Endothelial cell (in vitro differentiated cells): ENCODE data around the gene PRR14L. TPM values are rescaled to one million over a fixed set of nuclear protein-coding genes. Genes with fewer than 3 reads are reported as not detected.
"Not testable (repeated sequence)": the region's sequence is repeated elsewhere in the genome, so short reads cannot be mapped to it uniquely, and the experiment has no call there.

Source experiments
- DNase-seq: peaks from one replicate; pipeline ENCODE4 v3.0.0; 2021; ENCODE audit warnings: low spot score
- H3K27ac Mint-ChIP-seq: one replicate; pipeline ENCODE4 v1.8.0; 2021; ENCODE audit warnings: mixed read lengths, inconsistent platforms; ENCODE audit not compliant: unreplicated experiment
- H3K27me3 Mint-ChIP-seq: one replicate; pipeline ENCODE4 v1.8.0; 2021; ENCODE audit warnings: mild to moderate bottlenecking, moderate library complexity, mixed read lengths, inconsistent platforms; ENCODE audit not compliant: unreplicated experiment
- H3K36me3 Mint-ChIP-seq: one replicate; pipeline ENCODE4 v1.8.0; 2021; ENCODE audit warnings: mild to moderate bottlenecking, low read depth, mixed read lengths, inconsistent platforms; ENCODE audit not compliant: unreplicated experiment
- H3K4me1 Mint-ChIP-seq: one replicate; pipeline ENCODE4 v1.8.0; 2021; ENCODE audit warnings: mild to moderate bottlenecking, mixed read lengths, inconsistent platforms; ENCODE audit not compliant: unreplicated experiment
- H3K4me3 Mint-ChIP-seq: one replicate; pipeline ENCODE4 v1.8.0; 2021; ENCODE audit warnings: mild to moderate bottlenecking, mixed read lengths, inconsistent platforms; ENCODE audit not compliant: unreplicated experiment
- H3K9me3 Mint-ChIP-seq: one replicate; pipeline ENCODE4 v1.8.0; 2021; ENCODE audit warnings: mixed read lengths, inconsistent platforms; ENCODE audit not compliant: unreplicated experiment
- CTCF ChIP-seq: fragments of 200-600 bp; sonication (generic); IDR thresholded peaks from one replicate; pipeline ENCODE4 v1.5.0; 2021; ENCODE audit warnings: antibody characterized with exemption; ENCODE audit not compliant: unreplicated experiment
- total RNA-seq: library from RNA; stranded (reverse); fragmentation: NEBNext Ultra II Directional; extraction: Animal tissue kit (Norgen Biotek cat#: 25700); gene quantifications from one replicate; pipeline ENCODE4 v1.2.1, GENCODE V29; 2021; ENCODE audit not compliant: unreplicated experiment

Gene PRR14L
- total RNA-seq, 1 donor from 2014 or later, result 76.9 TPM

GRCh38 chr22:31678748-31679147 lies 71.2 kb downstream of the PRR14L start:
- Mint-ChIP-seq H3K4me1 (no peaks in the 10 kb centered on the region), H3K4me3 (no peak overlapping the region)

GRCh38 chr22:31676700-31677099 lies 73.2 kb downstream of the PRR14L start:
- peak overlapping the region; percentile 53 for H3K27ac Mint-ChIP-seq
- no peaks in the 10 kb centered on the region for H3K36me3 Mint-ChIP-seq
- peaks cover 2% of the 10 kb centered on the region for H3K27me3 Mint-ChIP-seq
- no peak for TF ChIP-seq CTCF
- H3K9me3 Mint-ChIP-seq, result no peaks in the 10 kb centered on the region
- peak; percentile 56 for DNase-seq
- no peaks in the 10 kb centered on the region for H3K4me1 Mint-ChIP-seq
- peak overlapping the region; percentile 66 for H3K4me3 Mint-ChIP-seq

More at GRCh38 chr22:31678748-31679147, 71.2 kb downstream of the PRR14L start:
- no peak for DNase-seq
- TF ChIP-seq CTCF, result no peak
- no peak overlapping the region for H3K27ac Mint-ChIP-seq
- H3K27me3 Mint-ChIP-seq, result no peaks in the 10 kb centered on the region
- H3K36me3 Mint-ChIP-seq, result peaks cover 7% of the 10 kb centered on the region
- H3K9me3 Mint-ChIP-seq, result no peaks in the 10 kb centered on the region

GRCh38 chr22:31674219-31674618 lies 75.7 kb downstream of the PRR14L start:
- not testable (repeated sequence) for H3K9me3 Mint-ChIP-seq, H3K4me1 Mint-ChIP-seq, H3K27me3 Mint-ChIP-seq, H3K27ac Mint-ChIP-seq, H3K4me3 Mint-ChIP-seq, H3K36me3 Mint-ChIP-seq, DNase-seq

- H3K4me3 Mint-ChIP-seq, H3K27me3 Mint-ChIP-seq, H3K4me1 Mint-ChIP-seq, H3K9me3 Mint-ChIP-seq, H3K36me3 Mint-ChIP-seq, DNase-seq, H3K27ac Mint-ChIP-seq: not testable (repeated sequence)
These were observed 81.1 kb downstream of the PRR14L start for GRCh38 chr22:31668849-31669248.

GRCh38 chr22:31662668-31663037 lies 87.3 kb downstream of the PRR14L start:
- H3K4me1 Mint-ChIP-seq, result peaks cover 14% of the 10 kb centered on the region
- DNase-seq, result no peak
- no peaks in the 10 kb centered on the region for H3K9me3 Mint-ChIP-seq
- H3K27ac Mint-ChIP-seq, result peak overlapping the region; percentile 89
- H3K27me3 Mint-ChIP-seq, result peaks cover 8% of the 10 kb centered on the region
- no peaks in the 10 kb centered on the region for H3K36me3 Mint-ChIP-seq
- TF ChIP-seq CTCF, result no peak
- H3K4me3 Mint-ChIP-seq, result peak overlapping the region; percentile 100

- no peak for TF ChIP-seq CTCF
- Mint-ChIP-seq H3K27me3 (peaks cover 8% of the 10 kb centered on the region), H3K4me1 (peaks cover 14% of the 10 kb centered on the region), H3K4me3 (peak within 1 kb of the TSS; percentile 100), H3K36me3 (no peaks in the 10 kb centered on the region), H3K9me3 (no peaks in the 10 kb centered on the region), H3K27ac (peak within 1 kb of the TSS; percentile 89)
- peak; percentile 95 for DNase-seq
These were observed 87.9 kb downstream of the PRR14L start, which contains the start of gene PISD for GRCh38 chr22:31661851-31662667. TSS of gene PISD (minus strand) at chr22:31662215. CDS start at chr22:31662208, 7 bp downstream.

GRCh38 chr22:31660860-31661341 lies 89.0 kb downstream of the PRR14L start:
- not testable (repeated sequence) for H3K9me3 Mint-ChIP-seq, H3K36me3 Mint-ChIP-seq
- H3K27ac Mint-ChIP-seq, result peak overlapping the region; percentile 44

More at GRCh38 chr22:31660860-31661341, 89.0 kb downstream of the PRR14L start:
- DNase-seq, H3K27me3 Mint-ChIP-seq: not testable (repeated sequence)
- Mint-ChIP-seq H3K4me1 (peaks cover 14% of the 10 kb centered on the region), H3K4me3 (peak overlapping the region; percentile 100)
